ENCODE results near the gene CD47. TPM values are rescaled to one million over a fixed set of nuclear protein-coding genes. Genes with fewer than 3 reads are reported as not detected.

The CD47 gene
- total RNA-seq, 1 experiment from 2014 or later, result 76.9 TPM

DNA sequence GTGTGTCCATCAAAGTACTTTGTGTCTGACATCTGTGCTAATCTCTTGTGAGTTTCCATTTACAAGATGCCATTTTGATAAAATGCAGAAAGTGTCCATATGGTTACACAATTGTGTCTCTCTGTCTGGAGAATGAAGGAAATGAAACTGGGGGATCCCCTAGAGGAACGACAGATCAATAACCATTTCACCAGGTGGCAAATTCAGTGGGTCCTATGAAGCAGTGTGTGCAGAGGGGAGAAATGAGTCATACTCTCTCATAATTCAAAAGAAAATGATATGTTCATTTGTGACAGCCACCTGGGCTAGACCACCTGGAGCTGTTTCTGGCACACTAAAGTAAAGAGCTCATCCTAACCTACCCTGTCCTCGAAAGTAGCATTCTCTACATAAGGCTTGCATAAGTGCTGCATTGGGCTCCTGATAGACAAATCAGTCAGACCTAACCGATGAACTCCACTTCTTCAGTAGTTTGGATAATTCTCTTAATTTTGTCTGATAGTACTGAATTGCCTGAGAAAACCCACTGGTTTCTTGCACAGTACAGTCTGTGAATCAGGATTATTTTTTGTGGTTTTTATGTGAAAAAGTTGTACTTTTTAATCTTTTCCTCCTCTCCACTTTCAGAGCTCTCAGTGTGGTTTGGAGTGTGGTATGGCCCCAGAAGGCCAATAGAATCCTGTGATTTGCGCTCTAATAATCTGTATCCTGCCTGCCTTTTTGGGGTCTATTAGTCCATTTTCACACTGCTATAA is 10.3 kb upstream of the CD47 start:
- Histone ChIP-seq H2AFZ (no peak overlapping the region), H4K20me1 (ENCODE audit: insufficient read depth) (no peaks in the 10 kb centered on the region), H3K27ac (no peak overlapping the region), H3K9me3 (ENCODE audit: insufficient read depth, low read depth) (no peaks in the 10 kb centered on the region), H3K36me3 (ENCODE audit: low read depth) (no peaks in the 10 kb centered on the region), H3F3A (ENCODE audit: insufficient read depth, low read depth) (peaks cover 6% of the 10 kb centered on the region; the same call in 1 of the 2 replicates), H3K79me2 (ENCODE audit: low read depth) (no peaks in the 10 kb centered on the region), H3K4me1 (replicated peaks; ENCODE audit: insufficient read depth) (peaks cover 20% of the 10 kb centered on the region), H3K9me2 (ENCODE audit: insufficient read depth) (no peaks in the 10 kb centered on the region), H3K4me3 (no peak overlapping the region), H3K27me3 (ENCODE audit: insufficient read depth, low read depth) (no peaks in the 10 kb centered on the region), H3K4me2 (no peak overlapping the region)
- TF ChIP-seq, protein P1, sequence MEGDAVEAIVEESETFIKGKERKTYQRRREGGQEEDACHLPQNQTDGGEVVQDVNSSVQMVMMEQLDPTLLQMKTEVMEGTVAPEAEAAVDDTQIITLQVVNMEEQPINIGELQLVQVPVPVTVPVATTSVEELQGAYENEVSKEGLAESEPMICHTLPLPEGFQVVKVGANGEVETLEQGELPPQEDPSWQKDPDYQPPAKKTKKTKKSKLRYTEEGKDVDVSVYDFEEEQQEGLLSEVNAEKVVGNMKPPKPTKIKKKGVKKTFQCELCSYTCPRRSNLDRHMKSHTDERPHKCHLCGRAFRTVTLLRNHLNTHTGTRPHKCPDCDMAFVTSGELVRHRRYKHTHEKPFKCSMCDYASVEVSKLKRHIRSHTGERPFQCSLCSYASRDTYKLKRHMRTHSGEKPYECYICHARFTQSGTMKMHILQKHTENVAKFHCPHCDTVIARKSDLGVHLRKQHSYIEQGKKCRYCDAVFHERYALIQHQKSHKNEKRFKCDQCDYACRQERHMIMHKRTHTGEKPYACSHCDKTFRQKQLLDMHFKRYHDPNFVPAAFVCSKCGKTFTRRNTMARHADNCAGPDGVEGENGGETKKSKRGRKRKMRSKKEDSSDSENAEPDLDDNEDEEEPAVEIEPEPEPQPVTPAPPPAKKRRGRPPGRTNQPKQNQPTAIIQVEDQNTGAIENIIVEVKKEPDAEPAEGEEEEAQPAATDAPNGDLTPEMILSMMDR (conservative IDR thresholded peaks at IDR 0.05), result no peak
- no peak for TF ChIP-seq EZH2 (IDR thresholded peaks at IDR 0.05; ENCODE audit: low read depth)
- ChIA-PET POLR2A (ENCODE audit: unreplicated experiment) (no interaction called here), CTCF (no interaction called here)
- intact Hi-C loops (cut with micrococcal nuclease; ENCODE audit: unreplicated experiment), result no loop called here
- BruUV-seq (replicated peaks), result no TSS peak
- DNase-seq, result no peak

DNA sequence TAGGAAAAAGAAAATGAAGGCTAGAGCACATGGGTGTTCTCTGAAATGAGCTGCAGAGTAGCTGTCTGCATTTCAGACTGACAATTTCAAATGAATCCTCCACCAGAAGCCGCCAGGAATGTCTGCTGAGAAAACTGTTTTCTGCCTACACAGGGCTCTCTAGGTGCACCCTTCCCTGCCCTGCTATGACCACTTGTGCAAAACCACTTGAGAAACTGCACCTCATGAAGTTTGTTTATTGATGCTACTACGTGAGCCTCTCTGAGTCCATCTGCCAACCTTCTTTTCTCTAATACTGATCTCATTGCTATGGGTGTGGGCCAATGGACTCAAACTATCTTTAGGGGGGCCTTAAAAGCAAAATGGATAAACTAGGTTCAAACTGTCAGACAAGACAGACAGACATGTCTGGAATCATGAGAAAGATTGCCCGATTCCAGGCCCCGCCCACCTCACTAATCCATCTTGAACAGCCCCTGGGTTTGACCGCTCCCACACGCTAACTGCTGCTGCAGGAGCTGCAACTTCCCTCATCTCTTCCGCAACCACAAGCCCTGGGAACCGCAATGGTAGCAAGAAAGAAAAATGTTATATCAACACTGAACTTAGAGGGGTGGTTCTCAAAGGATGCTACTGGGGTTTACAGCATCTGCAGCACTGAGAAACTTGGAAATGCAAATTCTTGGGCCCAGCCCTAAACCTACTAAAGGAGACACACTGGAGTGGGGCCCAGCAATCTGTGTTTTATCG is 9.0 kb upstream of the CD47 start:
- TF ChIP-seq EZH2 (IDR thresholded peaks at IDR 0.05; ENCODE audit: low read depth), result no peak
- TF ChIP-seq, protein P1 (conservative IDR thresholded peaks at IDR 0.05), result no peak
- intact Hi-C loops (cut with micrococcal nuclease; ENCODE audit: unreplicated experiment), result no loop called here
- Histone ChIP-seq H3K4me3 (no peak overlapping the region), H2AFZ (no peak overlapping the region), H4K20me1 (ENCODE audit: insufficient read depth) (no peaks in the 10 kb centered on the region), H3F3A (ENCODE audit: insufficient read depth, low read depth) (peaks cover 6% of the 10 kb centered on the region; the same call in 1 of the 2 replicates), H3K79me2 (ENCODE audit: low read depth) (no peaks in the 10 kb centered on the region), H3K4me2 (no peak overlapping the region), H3K9me2 (ENCODE audit: insufficient read depth) (no peaks in the 10 kb centered on the region), H3K9me3 (ENCODE audit: insufficient read depth, low read depth) (no peaks in the 10 kb centered on the region), H3K27me3 (ENCODE audit: insufficient read depth, low read depth) (no peaks in the 10 kb centered on the region), H3K27ac (no peak overlapping the region), H3K4me1 (replicated peaks; ENCODE audit: insufficient read depth) (peaks cover 9% of the 10 kb centered on the region), H3K36me3 (ENCODE audit: low read depth) (no peaks in the 10 kb centered on the region)
- DNase-seq, result no peak
- POLR2A ChIA-PET (ENCODE audit: unreplicated experiment), result no interaction called here
- BruUV-seq (replicated peaks), result no TSS peak
- CTCF ChIA-PET, result no interaction called here

DNA sequence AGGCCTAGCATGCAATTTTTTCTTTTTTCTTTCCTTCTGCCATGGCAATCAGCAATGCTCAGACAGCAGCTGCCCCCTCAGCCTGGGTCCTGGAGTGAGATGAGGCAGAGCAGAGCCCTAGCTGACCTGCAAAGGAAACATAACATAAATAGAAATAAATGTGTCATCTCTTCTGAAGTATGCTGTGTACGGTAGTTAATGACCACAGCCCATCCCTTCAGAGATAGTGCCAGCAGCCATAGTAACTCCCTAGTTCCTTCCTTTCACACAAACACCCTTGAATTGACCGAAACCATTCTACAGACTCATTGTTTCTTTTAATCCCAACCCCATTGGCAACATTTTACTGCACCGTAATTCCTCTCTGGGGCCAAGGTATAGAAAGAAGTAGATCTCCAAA is 8.4 kb upstream of the CD47 start:
- no peaks in the 10 kb centered on the region for H3K27me3 ChIP-seq (ENCODE audit: insufficient read depth, low read depth)
- TF ChIP-seq EZH2 (IDR thresholded peaks at IDR 0.05; ENCODE audit: low read depth), result no peak
- TF ChIP-seq, protein P1 (conservative IDR thresholded peaks at IDR 0.05), result no peak
- no peak overlapping the region for H2AFZ ChIP-seq
- peaks cover 6% of the 10 kb centered on the region; the same call in 1 of the 2 replicates for H3F3A ChIP-seq (ENCODE audit: insufficient read depth, low read depth)
- H3K27ac ChIP-seq, result no peak overlapping the region
- CTCF ChIA-PET, result no interaction called here
- intact Hi-C loops (cut with micrococcal nuclease; ENCODE audit: unreplicated experiment), result no loop called here
- POLR2A ChIA-PET (ENCODE audit: unreplicated experiment), result no interaction called here
- no peak for DNase-seq
- BruUV-seq (replicated peaks), result no TSS peak
- no peaks in the 10 kb centered on the region for H3K79me2 ChIP-seq (ENCODE audit: low read depth)
- no peaks in the 10 kb centered on the region for H3K36me3 ChIP-seq (ENCODE audit: low read depth)
- no peak overlapping the region for H3K4me2 ChIP-seq
- peaks cover 9% of the 10 kb centered on the region for H3K4me1 ChIP-seq (replicated peaks; ENCODE audit: insufficient read depth)
- no peaks in the 10 kb centered on the region for H3K9me3 ChIP-seq (ENCODE audit: insufficient read depth, low read depth)
- no peak overlapping the region for H3K4me3 ChIP-seq
- no peaks in the 10 kb centered on the region for H4K20me1 ChIP-seq (ENCODE audit: insufficient read depth)
- no peaks in the 10 kb centered on the region for H3K9me2 ChIP-seq (ENCODE audit: insufficient read depth)
